ENCODE measurements around the gene SMU1.

SMU1 gene
- 163 to 169 reads per million in 2 donors for total RNA-seq

DNA sequence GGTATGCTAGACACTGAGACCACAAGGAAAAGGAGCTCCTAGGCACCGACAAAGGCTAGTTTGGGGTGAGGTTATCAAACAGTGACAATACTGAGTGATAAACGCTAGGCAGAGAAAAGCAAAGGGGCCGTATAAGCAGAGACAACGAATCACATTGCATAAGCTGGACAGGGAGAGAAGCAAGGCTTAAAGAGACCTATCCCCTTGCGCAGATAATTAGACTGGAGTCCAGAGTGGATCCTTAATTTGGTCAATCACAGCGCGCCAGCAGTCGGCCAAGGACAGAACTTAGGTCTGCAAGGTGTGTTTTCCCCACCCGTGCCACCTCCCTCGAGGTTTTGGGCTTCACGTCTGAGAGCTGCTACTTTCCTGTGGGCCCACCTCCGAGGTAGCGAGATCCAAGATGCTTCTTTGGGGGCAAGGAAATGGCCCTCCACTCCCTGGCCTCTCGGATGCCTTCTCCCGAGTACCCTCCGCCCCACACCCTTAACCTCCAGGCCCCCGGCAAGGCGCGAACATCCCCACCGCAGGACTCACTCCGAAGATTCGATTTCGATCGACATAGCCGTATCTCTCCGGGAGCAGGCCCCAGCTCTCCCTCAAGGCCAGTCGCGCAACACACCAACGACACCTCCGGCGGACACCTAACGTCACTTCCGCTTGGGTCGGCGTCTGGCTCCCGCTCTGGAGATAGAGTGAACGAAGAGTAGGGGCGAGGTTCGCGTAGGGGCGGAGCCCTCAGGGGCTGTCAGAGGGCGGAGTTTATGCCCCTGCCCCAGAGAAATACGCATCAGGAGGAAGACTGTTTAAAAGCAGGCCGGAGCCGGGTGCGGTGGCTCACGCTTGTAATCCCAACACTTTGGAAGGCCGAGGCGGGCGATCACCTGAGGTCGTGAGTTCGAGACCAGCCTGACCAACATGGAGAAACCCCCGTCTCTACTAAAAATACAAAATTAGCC is at the start of gene SMU1:
Gene SMU1, minus strand, starts transcription at position 629 of the 959 bp plus-strand sequence. Its CDS starts 66 bp downstream, at position 563.
- DNase-seq = peak; percentile 76

DNA sequence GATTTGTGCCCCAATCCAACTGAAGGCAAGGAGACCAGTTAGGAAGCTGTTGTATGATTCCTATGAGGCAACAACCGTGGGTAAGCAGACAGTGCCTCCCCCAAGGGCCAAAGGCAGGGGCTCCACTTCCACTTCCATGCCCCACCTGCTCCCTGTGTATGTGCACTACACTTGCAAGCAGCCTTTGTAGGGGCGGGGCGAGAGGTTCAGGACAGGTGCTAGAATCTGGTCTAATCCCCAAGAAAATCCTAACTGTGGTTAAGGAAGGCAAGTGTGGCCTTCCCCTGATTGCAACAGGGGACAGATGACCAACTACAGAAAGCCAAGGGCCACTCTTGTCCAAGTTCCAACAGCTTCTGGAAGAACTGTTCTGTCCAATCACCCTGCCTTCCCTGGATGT is 49.0 kb upstream of the SMU1 start:
- DNase-seq = no peak

DNA sequence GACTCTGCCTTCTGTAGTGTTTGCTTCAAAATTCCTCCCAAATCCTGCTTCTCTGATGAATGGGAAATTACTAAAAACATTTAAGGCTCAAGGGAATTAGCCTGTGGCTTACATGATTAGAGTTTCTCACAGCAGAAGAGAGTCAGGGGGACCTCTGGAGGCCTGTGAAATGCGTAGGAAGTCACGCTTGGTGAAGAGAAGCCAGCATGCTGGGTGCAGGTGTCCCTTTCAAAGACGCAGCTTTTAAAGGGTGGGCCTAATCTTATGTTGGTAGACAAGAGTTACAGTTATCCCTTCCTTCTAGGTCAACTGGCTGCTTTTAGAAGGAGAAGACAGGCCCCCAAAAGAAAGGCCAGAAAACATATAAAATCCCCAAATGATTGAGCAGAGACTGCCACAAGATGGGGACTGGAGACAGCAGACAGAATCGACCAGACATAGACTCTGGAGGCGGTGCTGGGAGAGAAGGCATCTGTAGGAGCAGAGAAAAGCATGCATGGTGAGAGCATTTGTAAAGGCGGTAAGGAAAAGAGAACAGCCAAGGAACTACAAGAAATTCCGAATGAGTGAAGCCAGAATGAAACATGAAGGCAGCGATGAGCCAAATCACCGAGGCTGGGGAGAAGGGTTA is 48.4 kb upstream of the SMU1 start:
- DNase-seq = no peak

DNA sequence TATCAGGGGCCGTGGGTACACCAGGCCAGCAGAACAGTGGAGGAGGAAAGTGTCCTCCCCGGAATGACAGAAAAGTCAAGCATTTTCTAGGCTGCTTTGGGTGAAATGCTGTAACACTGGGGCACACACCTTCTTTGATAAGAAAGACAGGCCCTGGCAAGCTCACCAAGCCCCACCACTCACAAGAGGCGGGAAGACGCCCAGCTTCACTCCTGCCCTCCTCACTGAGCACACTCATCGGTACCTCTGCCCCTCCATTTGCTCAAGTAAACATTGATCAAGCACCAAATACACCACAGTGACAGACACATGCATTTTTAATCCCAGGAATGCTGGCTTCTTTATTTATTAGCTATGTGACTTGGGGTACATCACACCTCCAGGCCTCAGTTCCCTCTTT is 47.6 kb upstream of the SMU1 start:
- no peak for DNase-seq

DNA sequence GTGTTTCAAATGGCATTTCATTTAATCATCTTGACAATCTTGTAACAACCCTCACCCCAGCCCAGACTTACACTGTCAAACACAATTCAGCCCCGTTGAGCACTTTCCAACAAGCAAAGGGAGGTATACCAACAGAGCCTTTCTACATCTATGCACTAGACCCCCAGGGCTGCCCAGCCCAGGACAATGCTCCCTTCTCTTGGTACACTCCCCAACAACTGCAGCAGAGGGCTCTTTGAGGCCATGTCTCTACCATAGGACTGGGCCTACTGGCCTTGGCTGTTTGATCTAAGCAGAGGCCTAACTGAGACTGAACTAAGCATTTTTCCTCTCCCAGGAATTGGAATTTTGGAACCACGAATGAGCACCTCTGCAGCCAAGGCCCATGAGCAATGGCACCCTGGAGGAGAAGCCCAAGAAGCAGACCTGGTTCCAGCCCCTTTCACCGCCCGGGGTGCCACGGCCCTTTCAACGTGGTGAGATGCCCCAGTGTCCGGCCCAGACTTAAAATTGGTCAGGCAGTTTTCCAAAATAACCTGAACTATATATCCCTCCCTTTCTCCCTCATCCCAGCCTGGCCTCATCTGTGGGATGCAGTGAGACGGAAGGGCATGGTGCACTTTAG is 47.0 kb upstream of the SMU1 start:
- DNase-seq = no peak

DNA sequence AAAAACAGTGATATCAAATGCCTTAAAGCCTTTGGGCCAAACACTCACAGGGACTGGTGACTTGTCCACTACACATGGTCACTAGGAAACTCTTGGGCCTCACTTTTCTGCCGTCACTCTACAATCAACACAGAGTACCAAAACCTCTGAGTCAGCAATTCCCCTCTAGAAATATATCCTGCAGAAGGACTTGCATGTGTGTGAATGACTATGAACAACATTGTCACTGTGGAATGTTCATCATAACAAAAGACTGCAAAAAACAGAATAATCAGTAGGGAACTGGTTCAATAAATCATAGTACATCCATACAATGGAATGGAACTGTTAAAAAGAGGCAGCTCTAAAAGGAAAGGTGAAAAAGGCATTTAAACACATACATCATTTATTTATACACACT is 44.1 kb upstream of the SMU1 start:
- DNase-seq = no peak

DNA sequence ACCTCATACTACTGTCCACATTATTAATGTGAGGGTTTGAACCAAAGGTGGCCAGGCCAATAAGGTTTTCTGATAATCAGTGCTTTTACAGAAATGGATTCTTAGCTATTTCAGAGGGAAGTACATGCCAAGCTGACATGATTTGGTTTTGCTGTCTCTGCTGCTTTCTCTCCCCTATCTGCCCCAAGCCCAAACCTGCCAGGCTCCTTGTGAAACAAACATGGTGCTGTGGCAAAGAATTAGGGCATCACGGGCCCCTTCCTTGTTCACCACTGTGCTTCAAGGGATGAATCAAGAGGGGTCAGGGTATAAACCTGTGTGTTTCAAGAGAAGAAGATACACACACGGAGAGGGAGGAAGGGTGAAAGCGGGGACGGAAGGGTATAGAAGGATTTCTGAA is 41.3 kb upstream of the SMU1 start:
- DNase-seq = no peak

DNA sequence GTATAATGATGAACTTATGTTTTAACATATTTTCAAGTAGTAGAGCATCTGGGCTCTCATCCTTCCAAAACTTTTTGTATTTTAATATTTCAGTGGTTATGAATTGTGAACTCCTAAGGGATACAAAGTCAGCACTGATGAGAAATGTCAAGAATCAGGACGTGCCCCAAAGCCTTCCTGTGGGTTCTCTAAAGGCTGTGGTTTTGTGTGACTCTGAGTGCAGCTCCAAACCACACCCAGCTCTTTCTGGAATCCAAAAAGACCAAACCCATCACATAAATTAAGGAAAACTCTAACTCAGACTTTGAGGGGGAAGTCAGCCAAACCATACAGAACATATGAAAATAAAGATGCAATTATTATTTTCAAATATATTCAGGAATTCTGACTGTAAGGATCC is 40.8 kb upstream of the SMU1 start:
- no peak for DNase-seq

DNA sequence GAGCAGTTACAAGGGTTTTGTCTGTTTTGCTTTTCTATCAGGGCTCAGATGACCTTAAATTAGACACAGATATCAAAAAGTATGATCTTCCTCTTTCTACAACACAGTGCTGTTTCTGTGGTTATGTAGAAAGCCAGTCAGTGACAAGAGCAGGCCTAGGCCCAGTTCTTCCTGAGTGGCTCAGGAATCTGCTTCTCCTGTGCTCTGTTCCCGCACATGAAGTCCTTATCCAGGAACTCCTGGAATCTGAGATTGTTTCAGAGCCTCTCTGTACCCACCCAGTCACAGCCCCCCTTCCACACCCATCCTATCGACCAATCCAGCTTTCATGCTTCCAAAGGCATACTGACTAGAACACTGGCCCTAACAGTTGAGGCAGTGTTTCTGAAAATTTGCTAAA is 40.4 kb upstream of the SMU1 start:
- DNase-seq = no peak

DNA sequence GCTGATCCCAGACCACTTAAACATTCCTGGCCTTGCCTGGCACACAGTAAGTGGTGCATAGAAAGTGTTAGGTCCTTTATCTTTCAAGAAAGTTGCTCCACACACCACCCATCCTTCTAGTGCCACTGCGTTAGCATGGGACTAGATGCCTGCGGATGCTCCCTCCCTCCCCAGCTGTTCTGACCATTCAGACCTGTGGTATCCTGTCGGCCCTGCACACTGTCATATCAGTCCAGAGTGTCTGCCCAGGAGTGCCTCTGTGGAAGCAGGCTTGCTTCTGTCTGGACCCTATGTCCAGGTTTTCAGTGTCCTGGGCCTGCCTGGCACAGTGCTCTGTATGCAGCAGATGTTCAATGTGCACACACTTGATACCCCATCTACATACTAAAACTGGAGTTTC is 38.3 kb upstream of the SMU1 start:
- no peak for DNase-seq

DNA sequence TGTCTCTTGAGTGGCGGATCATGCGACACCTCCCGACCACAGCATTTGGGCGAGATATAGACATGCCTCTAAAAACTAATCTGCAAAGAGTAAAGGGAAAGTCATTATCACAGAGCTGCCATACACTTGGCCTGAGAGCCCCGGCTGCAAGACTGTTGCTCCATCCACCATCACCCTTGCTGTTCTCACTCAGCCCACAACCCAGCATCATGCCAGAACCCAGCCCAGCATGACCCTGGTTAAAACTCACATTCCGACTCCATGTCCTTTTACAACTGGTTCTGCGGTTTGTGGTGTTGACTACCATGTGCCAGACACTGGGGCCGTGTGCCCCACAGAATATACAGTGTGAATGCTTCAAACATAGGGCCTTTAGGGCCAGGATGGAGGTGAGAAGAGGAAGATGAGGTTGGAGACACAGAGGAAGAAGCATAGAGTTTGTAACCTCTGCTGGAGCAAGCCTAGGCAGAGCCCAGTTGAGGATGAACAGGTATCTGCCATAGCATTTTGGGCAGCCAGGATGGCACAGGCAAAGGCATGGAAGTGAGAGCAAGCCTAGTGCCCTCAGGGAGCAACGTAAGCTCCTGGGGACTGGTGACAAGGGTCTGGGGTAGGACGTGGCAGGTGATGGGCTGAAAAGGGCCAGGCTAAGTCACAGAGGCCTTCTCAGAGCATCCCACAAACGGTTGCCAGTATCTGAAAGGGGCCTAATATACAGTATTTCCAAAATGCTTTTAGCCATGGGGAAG is 37.5 kb upstream of the SMU1 start:
- no peak for DNase-seq

DNA sequence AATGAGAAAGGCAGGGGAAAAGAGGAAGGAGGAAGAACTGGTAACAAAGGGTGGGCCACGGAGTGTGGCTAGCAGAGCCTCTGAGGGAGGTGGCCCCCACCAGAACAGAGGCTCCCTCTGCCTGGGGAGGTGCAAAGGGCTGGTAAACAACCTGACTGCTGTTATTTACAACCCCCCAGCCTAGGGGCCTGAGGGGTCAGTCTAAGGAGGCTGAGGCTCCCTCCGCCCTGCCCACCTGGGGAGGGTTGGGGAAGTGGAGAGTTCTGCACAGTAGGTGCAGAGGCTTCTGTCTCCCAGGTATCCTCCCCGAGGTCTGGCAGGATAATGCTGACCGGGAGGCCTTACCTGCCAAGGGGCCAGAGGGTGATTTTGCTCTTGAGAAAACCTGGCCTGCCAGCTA is 35.6 kb upstream of the SMU1 start:
- DNase-seq = no peak

DNA sequence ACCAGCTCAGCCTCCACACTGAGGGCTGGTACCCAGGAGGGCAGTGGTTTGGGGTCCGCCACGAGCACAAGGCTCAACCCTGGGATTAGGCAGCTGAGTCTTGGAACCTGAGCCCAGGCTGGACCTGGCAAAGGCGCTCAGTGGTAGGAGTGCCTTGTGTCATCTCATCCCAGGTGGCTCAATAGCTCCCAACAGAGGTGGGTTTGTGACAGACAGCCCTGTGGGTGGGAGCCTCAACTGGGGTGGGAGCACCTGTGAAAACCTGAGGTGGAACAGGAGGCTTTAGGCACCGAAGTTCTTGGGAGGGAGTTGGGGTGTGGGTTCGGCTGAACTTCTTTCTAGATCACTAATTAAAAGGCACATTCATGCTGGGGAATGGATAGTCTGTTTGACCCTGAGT is 35.2 kb upstream of the SMU1 start:
- DNase-seq = no peak

DNA sequence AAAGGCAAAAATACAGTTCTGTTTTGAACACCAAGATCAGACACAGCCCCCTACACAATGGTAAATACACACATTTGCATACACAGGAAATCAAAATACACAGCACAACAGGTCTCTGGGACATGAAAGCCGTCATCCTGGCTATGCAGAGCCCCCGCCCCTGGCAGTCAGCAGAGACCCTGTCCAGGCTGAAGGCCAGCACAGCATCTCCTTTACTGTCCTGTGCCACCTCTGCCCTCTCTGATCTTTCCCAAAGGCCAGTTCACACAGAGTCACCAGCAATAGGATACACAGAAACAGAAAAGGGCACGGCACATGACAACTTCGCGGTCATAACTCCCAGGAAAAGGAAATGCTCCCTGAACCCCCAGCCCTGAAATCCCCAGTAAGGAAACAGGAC is 34.2 kb upstream of the SMU1 start:
- no peak for DNase-seq

DNA sequence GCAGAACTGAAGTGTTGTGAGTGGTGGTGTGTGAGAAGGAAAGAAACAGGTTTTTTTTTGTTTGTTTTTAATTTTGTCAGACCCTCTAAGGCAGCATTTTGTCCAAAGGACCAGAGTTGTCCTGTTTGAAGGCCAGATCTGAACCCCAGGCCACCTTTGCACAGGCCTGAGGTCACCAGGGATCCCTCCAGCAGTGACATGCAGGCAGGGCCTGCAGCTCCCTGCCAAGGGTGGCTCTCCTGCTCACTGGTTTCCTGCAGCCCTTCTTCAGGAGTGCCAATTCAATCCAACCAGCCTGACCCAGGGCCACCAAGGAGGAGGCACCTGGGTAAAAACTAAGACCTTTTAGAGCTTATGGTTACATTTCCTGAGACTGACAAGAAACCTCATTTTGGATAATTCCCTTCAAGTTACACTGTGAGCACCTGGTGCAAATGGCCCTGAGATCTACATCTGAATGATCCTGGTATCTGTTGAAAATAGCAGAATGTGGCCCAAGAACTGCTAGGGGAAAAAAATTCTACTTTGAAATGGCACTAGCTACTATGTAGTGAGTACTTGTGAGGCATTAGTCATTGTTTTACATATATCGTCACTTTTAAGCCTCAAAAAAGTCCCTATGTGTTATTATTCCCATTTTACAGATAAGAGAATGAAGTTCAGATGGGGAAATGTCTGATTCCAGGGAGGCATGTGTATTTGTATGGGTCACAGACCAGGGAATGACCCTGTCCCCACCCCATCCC is 33.5 kb upstream of the SMU1 start:
- DNase-seq = no peak

DNA sequence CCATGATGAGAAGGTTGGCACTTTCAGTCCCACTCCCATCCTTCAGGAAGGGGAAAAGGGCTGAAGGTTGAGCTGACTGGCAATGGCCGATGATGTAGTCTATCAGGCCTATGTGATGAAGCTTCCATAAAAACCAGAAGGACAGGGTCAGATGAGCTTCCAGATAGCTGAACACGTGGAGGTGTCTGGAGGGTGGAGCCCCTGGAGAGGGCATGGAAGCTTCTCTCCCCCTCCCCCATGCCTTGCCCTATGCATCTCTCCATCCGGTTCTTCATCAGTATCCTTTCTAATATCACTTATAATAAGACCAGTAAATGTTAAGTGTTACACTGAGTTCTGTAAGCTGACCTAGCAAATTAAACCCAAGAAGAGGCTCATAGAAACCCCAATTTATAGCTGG is 32.6 kb upstream of the SMU1 start:
- DNase-seq = no peak

DNA sequence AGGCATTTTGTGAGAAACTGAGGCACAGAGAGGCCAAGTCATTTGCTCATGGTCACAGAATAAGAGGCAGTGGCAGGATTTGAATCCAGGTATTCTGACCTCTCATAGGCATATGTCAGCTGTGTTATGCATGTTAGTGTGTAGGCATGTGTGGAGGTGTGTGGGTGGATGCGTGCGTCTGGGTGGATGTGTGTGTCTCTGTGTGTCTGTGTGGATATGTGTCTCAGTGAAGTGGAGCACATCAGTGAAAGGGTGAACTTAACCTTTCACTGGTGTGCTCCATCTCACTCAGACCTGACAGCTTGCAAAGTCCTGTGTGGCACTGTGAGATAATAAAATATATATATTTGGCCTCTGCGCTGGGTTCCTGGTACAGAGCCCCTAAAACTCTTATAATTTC is 32.0 kb upstream of the SMU1 start:
- DNase-seq = no peak

DNA sequence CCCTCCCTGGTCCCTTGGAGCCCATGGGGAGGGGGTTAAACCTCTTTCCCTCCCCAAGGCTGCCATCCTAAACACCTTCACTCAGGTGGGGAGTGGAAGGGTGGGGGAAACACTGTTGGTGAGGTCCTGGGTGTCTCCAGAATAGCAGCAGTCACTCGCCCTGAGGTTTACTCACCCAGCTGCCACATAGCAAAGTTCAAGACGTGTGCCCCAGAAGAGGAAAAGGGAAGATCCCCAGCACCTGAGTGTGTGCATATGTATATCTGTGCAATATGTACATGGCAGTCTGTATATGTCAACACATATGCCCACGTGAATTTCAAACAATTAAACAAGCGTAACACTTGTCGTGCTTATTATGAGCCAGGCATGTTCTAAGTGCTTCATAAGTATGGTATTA is 31.3 kb upstream of the SMU1 start:
- DNase-seq = no peak

DNA sequence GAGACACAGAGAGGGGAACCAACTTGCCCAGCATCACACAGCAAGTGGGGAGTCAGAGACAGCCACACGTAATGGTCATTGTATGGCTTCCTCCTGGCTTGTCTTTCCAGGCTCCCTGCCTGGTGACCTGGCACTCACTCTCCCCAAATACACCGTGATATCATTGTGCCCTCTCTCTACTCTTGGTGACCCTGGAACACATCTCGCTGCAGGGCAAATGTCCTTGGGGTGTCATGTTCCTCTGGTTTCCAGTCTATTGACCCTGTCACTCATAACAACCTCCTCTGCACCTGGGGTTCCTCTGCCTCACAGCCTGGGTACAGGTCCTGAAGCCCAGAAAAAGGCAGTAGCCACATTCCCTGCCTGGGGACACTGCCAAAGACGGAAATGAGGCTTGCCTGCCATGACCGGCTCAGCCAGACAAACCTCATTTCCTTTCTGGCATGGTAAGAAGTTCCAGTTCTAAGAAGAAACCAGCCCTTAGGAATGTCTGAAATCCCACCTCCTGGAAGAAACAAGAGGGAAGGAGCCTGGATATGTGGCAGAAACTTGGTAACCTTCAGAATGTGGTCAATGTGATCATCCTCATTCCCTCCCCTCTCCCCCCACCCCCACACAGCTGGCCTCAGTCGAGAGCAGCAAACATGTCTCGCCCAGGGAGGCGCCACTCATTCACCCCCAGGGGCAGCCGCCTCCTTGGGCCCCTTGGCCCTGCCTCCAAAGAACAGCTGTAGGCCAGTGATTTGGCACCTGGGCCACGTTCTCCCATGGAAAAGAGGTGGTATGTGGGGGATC is 30.6 kb upstream of the SMU1 start:
- no peak for DNase-seq

DNA sequence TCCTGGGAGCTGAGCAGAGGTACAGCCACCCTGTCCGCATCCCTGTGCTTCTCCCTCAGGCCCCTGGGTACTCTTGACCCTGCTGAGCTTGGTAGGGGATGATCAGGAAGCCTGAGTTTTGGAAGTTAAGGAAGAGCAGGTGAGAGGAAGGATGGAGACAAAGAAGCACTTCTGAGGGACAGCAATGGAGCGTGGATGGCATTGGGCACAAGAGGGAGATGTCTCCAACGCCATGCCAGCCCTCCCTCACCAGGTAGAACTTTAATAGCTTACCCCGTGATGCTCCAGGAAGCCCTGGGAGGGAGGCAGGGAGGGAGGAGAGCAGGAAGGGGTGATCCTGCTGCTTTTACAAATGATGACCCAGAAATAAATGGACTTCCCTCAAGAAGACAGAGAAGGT is 29.9 kb upstream of the SMU1 start:
- DNase-seq = no peak

DNA sequence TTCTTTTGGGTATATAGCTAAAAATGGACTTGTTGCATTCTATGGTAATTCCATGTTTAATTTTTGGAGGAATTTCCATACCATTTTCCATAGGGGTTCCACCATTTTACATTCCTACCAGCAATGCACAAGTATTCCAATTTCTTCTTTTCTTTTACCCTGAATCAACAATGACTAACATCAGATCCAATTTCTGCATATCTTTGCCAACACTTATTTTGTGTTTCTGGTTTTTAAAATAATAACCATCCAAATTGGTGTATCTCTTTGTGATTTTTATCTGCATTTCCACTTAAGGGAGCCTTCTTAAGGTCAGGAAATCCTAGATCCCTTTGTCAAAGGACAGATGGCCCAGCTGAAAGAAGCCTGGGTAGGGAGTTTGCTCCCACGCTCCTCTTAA is 29.5 kb upstream of the SMU1 start:
- no peak for DNase-seq

DNA sequence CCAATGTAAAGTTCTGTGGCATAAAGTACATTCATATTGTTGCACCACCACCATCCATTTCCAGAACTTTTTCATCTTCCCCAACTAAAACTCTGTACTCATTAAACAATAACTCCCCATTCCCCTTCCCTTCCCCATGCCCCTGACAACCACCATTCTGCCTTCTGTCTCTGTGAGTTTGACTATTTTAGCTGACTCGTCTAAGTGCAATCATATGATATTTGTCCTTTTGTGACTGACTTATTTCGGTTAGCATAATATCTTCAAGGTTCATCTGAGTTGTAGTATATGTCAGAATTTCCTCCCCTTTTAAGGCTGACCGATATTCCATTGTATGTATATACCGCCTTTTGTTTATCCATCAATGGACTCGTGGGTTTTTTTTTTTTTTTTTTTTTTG is 29.0 kb upstream of the SMU1 start:
- no peak for DNase-seq
